Muscle layer of colon (tissue), 2 donors: ENCODE data around the gene LPAR3.

Experiments used
- H3K27ac ChIP-seq: one replicate; pipeline ENCODE4 v1.7.0; 2013; ENCODE audit warnings: low read depth, mild to moderate bottlenecking, low read length, moderate library complexity
- H3K27me3 ChIP-seq, 2 donors: one replicate each; pipeline ENCODE4 v1.7.0; 2013; ENCODE audit warnings: low read length in 2 of 2, mild to moderate bottlenecking in 2 of 2; ENCODE audit not compliant: insufficient read depth in 2 of 2, control insufficient read depth in 1 of 2
- H3K36me3 ChIP-seq: one replicate; pipeline ENCODE4 v1.7.0; 2013; ENCODE audit warnings: mild to moderate bottlenecking, low read length; ENCODE audit not compliant: insufficient read depth
- H3K4me1 ChIP-seq: one replicate; pipeline ENCODE4 v1.7.0; 2013; ENCODE audit warnings: mild to moderate bottlenecking, low read length; ENCODE audit not compliant: insufficient read depth
- H3K4me3 ChIP-seq, 2 donors: one replicate each; pipeline ENCODE4 v1.7.0; 2013; ENCODE audit warnings: low read length in 2 of 2, low read depth in 1 of 2, mild to moderate bottlenecking in 1 of 2, moderate library complexity in 1 of 2
- H3K9ac ChIP-seq: one replicate; pipeline ENCODE4 v1.7.0; 2013; ENCODE audit warnings: low read length
- H3K9me3 ChIP-seq: one replicate; pipeline ENCODE4 v1.7.0; 2013; ENCODE audit warnings: mild to moderate bottlenecking, low read length
- donor health status: abdominal sarcoma.
- donor health status: Adenocarcinoma of cecum.

Gene LPAR3, protein sequence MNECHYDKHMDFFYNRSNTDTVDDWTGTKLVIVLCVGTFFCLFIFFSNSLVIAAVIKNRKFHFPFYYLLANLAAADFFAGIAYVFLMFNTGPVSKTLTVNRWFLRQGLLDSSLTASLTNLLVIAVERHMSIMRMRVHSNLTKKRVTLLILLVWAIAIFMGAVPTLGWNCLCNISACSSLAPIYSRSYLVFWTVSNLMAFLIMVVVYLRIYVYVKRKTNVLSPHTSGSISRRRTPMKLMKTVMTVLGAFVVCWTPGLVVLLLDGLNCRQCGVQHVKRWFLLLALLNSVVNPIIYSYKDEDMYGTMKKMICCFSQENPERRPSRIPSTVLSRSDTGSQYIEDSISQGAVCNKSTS

DNA sequence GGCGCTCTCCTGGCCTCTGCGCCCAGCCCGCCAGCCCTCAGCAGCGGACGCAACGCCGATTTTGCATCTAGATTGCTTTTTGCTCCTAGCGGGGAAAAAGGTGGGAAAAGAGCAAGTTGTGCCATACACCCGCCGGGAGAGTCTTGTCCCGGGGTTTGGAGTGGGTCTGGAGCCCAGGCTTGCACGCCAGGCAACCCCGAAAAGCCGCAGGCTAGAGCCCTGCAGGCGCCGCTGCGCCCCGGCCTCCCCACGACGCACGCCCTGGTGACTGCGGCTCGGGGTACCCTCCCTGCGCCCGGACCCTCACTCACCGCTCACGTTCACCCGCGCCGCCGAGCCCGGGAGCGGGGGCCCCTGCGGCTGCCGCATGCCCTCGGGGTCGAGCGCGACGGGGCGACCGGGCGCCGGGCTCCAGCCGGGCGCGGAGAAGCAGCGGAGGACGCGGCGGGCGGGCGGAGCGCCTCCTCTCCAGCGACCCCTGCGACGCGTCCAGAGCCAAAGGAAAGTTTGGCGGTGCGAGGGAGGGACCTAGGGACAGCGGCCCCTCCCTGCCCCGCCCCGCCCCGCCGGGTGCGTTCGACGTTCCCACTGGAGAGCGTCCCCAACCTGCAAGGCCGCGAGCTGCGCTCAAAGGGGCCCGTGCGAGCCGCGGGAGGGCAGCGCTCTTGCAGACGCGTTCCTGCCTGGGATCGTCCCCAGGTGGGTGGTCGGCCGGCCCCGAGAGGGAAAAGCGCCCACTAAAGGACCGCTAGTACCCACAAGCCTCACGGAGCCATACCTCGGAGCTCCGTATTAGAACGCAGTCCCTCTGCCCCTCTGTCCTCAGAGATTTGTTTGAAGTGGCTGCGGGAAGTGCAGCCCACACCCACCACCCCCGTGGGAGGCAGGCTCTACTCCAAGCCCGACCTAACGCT lies at the start of gene LPAR3:
Gene LPAR3, minus strand, starts transcription at position 502 of the 914 bp plus-strand sequence. CDS start 27,086 bp downstream, outside the sequence.
- H3K9me3 ChIP-seq, result no peaks in the 10 kb centered on the region
- H3K36me3 ChIP-seq, result no peaks in the 10 kb centered on the region
- no peak within 1 kb of the TSS for H3K9ac ChIP-seq
- no peak within 1 kb of the TSS for H3K4me3 ChIP-seq
- H3K4me1 ChIP-seq, result no peaks in the 10 kb centered on the region
- H3K27ac ChIP-seq, result no peak within 1 kb of the TSS
- peaks cover 10 to 16% of the 10 kb centered on the region in 2 donors for H3K27me3 ChIP-seq

DNA sequence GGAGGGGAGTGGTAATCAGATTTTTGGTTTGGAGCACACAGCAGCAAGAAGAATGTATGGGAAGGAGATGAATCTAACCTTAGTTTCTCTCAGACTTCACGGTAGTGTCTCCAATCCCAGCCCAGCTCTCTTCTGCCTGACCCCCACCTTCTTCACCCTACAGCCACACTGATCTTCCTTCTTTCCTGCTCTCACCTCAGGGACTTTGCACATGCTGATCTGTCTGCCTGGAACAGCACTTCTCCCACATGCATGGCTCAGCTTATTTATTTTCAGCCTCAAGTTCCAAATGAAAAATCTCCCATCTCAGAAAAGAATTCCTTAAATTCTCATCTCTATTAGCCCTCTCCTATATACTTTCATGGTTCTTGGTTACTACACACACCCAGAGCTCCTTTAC lies 48.8 kb upstream of the LPAR3 start:
- Histone ChIP-seq H3K9ac (no peak overlapping the region), H3K4me1 (peaks cover 9% of the 10 kb centered on the region), H3K4me3 (no peak overlapping the region), H3K27ac (no peak overlapping the region), H3K36me3 (no peaks in the 10 kb centered on the region), H3K27me3 (no peaks in the 10 kb centered on the region), H3K9me3 (no peaks in the 10 kb centered on the region)

DNA sequence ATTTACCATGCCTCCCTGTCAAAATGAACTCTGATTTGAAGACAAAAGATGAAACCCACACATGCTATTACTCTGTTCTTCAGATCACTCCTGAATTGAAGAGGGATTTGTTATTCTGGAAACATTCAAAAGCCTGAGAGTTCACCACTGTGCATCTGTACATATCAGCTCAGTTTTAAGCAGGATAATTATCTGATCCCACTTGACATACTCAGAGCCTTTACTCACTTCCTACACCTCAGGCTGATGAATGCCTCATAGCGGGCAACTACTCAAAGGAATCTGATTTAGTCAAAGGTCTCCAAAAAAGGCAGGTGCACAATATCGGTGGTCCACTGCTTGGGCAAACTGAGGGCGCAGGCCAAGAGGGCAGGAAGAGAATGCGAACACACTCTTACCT lies 47.5 kb upstream of the LPAR3 start:
- H3K27ac ChIP-seq, result no peak overlapping the region
- no peaks in the 10 kb centered on the region for H3K36me3 ChIP-seq
- H3K27me3 ChIP-seq, result no peaks in the 10 kb centered on the region
- no peaks in the 10 kb centered on the region for H3K9me3 ChIP-seq
- H3K4me1 ChIP-seq, result peaks cover 5% of the 10 kb centered on the region
- H3K4me3 ChIP-seq, result no peak overlapping the region
- no peak overlapping the region for H3K9ac ChIP-seq

DNA sequence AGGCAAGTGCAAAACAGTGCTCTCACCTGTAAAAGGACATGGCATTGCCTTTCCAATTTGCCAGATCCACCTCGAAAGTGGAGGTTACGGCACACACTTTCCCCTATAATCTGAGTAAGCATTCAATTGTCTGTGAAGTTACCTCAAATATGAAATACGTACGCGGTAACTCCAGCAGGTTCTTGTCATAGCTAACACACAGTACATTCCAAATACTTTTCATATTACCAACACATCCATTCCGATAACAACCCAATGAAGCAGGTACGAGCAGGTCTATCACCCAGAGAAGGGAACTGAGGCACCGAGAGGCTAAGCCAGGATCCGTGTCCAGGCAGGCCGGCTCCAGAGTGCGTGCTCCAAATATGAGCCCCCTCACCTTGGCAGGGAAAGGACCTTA lies 46.8 kb upstream of the LPAR3 start:
- no peak overlapping the region for H3K27ac ChIP-seq
- H3K4me3 ChIP-seq, result no peak overlapping the region
- no peaks in the 10 kb centered on the region for H3K27me3 ChIP-seq
- H3K36me3 ChIP-seq, result no peaks in the 10 kb centered on the region
- no peaks in the 10 kb centered on the region for H3K9me3 ChIP-seq
- H3K9ac ChIP-seq, result no peak overlapping the region
- peaks cover 5% of the 10 kb centered on the region for H3K4me1 ChIP-seq

DNA sequence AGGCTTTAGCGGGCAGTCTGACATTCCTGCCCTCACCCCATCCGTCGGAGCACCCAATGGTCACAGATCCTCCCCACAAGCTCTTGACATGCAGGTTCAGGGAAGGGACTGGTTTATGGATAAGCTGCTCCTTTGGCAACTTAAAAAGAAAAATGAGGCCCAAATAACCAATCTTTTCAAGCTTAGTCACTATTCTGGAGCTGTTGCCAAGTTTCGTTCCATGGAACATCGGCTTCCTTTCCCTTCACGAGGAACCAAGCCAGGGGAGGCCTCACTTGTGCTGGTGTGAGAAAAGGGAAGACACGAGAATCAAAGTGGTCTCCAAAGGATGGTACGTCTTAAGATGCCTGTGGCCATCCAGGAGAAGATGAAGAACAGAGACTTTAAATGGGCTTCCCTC lies 46.1 kb upstream of the LPAR3 start:
- Histone ChIP-seq H3K4me1 (peaks cover 5% of the 10 kb centered on the region), H3K27ac (no peak overlapping the region), H3K9me3 (no peaks in the 10 kb centered on the region), H3K9ac (no peak overlapping the region), H3K4me3 (no peak overlapping the region), H3K27me3 (no peaks in the 10 kb centered on the region), H3K36me3 (no peaks in the 10 kb centered on the region)

DNA sequence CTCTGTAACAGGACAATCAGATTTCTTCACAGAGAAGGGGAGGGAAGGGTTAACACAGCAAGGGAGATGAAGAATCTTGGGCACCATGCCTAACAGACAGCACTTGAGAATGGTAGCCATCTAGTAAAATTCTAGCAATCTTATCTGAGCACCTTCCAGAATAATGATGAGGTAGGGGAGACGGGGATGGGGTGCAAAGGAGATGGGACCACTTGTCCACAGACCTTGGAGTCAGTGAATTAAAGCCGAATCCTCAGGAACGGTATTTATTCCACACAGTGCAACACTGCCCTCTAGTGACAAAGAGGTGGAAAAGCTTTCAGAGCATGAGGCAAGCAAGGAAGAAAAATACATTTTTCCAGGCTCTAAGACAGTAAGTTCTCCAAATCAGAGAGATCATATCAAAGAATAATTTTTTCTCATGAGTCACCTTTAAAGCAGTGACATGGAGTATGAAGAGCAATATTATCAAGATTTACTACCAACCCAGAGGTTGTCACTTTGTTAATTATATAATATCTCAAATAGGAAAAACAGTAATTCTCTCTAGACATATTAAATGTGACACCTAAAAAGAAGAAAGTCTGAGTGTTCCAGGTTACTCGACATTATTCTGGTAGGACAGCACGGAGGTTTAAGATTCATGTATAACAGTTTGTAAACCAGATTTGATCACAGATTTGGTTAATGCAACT lies 43.3 kb upstream of the LPAR3 start:
- no peak overlapping the region for H3K27ac ChIP-seq
- no peak overlapping the region for H3K9ac ChIP-seq
- H3K9me3 ChIP-seq, result no peaks in the 10 kb centered on the region
- peaks cover 5% of the 10 kb centered on the region for H3K4me1 ChIP-seq
- H3K27me3 ChIP-seq, result no peaks in the 10 kb centered on the region
- H3K4me3 ChIP-seq, result no peak overlapping the region
- H3K36me3 ChIP-seq, result no peaks in the 10 kb centered on the region

DNA sequence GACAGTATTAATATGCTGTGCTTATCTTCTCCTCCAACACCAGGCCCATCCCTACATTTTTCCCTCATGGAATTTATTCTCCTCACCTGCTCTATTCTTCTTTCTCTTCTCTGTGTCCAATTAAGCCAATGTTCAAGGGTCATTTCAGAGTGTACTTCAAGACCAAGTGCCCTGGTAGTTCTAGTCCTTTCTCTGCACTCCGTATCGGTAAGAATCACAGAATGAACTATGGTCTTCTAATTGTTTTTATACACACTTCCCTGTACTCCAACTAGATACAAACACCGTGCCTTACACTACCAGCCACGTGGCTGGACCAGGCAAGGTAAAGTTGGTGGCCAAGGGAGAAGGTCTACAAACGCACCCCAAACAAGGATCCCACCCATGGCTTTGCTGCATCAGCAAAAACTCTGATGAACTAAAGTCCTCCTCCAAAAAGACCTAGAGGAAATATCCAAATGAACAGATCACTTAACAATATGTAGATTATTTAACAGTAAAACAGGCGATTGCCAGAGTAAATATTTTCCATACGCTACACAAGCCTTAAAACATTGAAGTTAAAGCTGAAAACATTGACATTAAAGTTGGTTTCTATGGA lies 40.1 kb upstream of the LPAR3 start:
- Histone ChIP-seq H3K9ac (no peak overlapping the region), H3K36me3 (no peaks in the 10 kb centered on the region), H3K27ac (no peak overlapping the region), H3K4me1 (peaks cover 5% of the 10 kb centered on the region), H3K9me3 (no peaks in the 10 kb centered on the region), H3K27me3 (no peaks in the 10 kb centered on the region), H3K4me3 (no peak overlapping the region)

DNA sequence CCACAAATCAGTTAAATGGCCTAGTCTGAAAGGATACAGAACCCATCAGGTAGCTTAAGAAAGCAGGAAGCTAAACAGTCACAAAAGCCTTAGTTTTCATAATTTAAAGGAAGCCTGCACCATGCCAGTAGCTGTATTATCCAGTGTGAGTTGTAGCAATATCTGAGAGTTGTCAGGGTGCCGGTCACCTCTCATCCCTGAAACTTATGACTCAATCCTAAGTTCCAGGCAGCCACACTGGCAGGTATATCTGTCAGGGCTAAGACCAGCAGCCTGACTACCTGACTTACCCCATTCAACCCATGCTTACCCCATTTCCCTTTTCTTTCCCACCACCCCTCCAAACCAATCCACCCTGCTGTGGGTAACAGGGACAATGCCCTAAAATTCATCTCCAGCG lies 37.8 kb upstream of the LPAR3 start:
- Histone ChIP-seq H3K9me3 (no peaks in the 10 kb centered on the region), H3K9ac (no peak overlapping the region), H3K27ac (no peak overlapping the region), H3K4me1 (peaks cover 1% of the 10 kb centered on the region), H3K4me3 (no peak overlapping the region), H3K27me3 (no peaks in the 10 kb centered on the region), H3K36me3 (no peaks in the 10 kb centered on the region)

DNA sequence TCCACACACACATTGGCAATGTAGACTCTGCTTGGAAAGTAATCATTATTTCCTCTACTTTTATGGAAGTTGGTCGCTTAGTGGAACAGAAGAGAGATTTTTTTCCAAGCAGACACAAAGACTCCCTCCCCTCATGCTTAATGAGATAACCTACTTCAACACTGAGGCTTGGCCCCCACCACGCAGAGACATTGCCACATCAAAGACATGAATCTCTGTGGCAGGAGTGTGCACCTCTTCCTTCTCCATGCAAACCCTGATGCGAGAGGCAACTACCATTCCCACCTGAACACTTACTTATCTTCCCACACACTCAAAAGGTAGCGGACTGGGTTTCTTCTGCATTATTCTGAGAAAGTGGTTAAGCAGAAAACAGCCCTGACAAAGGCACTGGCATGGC lies 37.3 kb upstream of the LPAR3 start:
- Histone ChIP-seq H3K9me3 (no peaks in the 10 kb centered on the region), H3K4me1 (no peaks in the 10 kb centered on the region), H3K27ac (no peak overlapping the region), H3K9ac (no peak overlapping the region), H3K36me3 (no peaks in the 10 kb centered on the region), H3K27me3 (no peaks in the 10 kb centered on the region), H3K4me3 (no peak overlapping the region)

DNA sequence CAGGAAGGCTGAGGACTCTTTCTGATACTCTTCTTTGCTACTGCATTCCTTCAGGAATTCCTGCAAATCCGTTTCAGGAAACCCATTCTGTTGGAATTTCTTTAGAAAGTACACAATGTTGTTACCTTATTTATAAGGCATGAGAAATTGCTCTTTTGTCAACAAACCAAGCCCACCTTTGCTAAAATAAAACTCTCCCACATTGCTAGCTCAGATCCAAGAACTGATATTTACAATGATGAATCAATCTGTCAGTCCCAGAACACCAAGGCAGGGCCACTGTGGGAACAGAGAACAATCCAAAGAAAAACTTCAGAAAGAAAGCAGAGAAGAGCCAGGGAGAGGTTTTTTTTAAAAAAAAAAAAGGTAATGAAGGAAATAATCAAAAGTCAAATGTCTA lies 36.6 kb upstream of the LPAR3 start:
- H3K27ac ChIP-seq, result no peak overlapping the region
- no peak overlapping the region for H3K9ac ChIP-seq
- H3K36me3 ChIP-seq, result no peaks in the 10 kb centered on the region
- H3K27me3 ChIP-seq, result no peaks in the 10 kb centered on the region
- no peak overlapping the region for H3K4me3 ChIP-seq
- no peaks in the 10 kb centered on the region for H3K9me3 ChIP-seq
- no peaks in the 10 kb centered on the region for H3K4me1 ChIP-seq

DNA sequence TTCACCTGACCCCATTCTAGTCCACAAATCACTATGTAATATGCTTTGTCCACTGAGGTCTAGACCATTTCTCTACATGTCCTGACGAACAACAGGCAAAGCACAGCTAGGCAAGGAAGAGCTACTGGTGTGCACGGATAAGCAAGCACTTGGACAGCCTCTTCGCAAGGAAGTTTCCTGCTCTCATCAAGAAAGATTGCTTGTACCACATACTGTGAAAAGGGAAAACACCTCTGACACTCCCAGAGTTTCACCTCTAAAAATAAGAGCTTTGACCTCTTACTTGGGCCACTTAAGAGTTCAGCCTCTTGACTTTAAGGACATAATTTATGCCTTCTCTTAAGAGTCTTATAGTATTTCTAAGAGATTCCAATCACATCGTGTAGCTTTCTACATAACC lies 36.0 kb upstream of the LPAR3 start:
- H3K27ac ChIP-seq, result no peak overlapping the region
- no peak overlapping the region for H3K4me3 ChIP-seq
- no peaks in the 10 kb centered on the region for H3K36me3 ChIP-seq
- H3K9me3 ChIP-seq, result no peaks in the 10 kb centered on the region
- no peaks in the 10 kb centered on the region for H3K4me1 ChIP-seq
- no peak overlapping the region for H3K9ac ChIP-seq
- no peaks in the 10 kb centered on the region for H3K27me3 ChIP-seq
